Ovary (tissue), 3 donors: Measurements from ENCODE around the gene ORC4.

Source experiments
- POLR2A ChIP-seq: fragments of 450-650 bp; IDR thresholded peaks from one replicate; pipeline ENCODE4 v1.6.1; 2017; ENCODE audit warnings: antibody characterized with exemption, mild to moderate bottlenecking, moderate library complexity
- TF ChIP-seq, protein P1 (sequence below), 3 donors: fragments of 450-650 bp in 2 of 3; fragments of 200-600 bp in 1 of 3; IDR thresholded peaks; one replicate each; pipeline versions ENCODE4 v1.5.1 to v1.8.0; 2016 to 2022; ENCODE audit warnings: antibody characterized with exemption in 3 of 3, mild to moderate bottlenecking in 1 of 3
- donor health status: DM: no; HTN: no; CAD: no.

DNA sequence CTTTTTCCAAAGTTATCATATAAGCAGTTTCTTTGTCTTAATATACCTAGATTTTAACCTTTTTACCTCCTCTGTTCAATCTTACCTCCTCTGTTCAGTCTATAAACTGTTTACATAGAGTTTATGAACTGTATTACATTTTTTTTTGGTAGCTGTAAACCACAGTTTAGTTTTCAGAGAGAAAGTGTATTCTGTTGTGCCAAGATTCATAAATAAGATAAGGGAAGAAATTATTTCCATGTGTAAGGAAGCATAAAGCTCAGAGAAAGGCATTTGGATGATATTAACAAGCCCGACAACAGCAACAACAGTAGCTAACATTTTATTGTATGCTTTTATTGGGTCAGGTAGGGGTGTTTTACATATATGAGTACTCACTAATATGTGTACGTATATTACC is 104.5 kb downstream of the ORC4 start:
- TF ChIP-seq, protein P1, sequence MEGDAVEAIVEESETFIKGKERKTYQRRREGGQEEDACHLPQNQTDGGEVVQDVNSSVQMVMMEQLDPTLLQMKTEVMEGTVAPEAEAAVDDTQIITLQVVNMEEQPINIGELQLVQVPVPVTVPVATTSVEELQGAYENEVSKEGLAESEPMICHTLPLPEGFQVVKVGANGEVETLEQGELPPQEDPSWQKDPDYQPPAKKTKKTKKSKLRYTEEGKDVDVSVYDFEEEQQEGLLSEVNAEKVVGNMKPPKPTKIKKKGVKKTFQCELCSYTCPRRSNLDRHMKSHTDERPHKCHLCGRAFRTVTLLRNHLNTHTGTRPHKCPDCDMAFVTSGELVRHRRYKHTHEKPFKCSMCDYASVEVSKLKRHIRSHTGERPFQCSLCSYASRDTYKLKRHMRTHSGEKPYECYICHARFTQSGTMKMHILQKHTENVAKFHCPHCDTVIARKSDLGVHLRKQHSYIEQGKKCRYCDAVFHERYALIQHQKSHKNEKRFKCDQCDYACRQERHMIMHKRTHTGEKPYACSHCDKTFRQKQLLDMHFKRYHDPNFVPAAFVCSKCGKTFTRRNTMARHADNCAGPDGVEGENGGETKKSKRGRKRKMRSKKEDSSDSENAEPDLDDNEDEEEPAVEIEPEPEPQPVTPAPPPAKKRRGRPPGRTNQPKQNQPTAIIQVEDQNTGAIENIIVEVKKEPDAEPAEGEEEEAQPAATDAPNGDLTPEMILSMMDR (IDR thresholded peaks at IDR 0.05): no peak
- TF ChIP-seq POLR2A: no peak
